ENCODE measurements around the gene TRIOBP. TPM values are rescaled to one million over a fixed set of nuclear protein-coding genes. Genes with fewer than 3 reads are reported as not detected.

The TRIOBP gene
- total and polyA plus RNA-seq, 2 of the 4 experiments (the other 2 are of a cell fraction) = 46.4 to 69.8 TPM

DNA sequence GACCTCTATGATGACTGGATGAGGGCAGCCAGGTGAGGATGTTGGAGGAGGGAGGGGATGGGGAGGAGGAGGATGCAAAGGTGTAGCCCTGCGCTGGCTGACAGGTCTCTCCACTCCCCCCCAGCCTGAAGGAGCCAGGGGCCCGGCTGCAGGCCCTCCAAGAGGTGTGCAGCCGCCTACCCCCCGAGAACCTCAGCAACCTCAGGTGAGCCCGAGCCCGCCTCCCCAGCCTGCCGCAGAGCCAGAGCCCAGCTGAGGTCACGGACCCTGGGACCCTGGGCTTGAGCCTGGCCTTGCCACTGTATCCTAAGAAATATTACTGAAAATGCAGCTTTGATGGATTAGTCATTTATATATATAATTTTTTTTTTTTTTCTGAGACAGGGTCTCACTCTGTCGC is 49.5 kb upstream of the TRIOBP start:
- Histone ChIP-seq H4K8ac (ENCODE audit: low read depth in 2 of 2, low read length in 2 of 2) (no peak overlapping the region), H3K9me1 (ENCODE audit: insufficient read depth, low read length) (no peaks in the 10 kb centered on the region), H3K9ac (ENCODE audit: low read depth, low read length) (no peak overlapping the region), H3K27me3 (ENCODE audit: control insufficient read depth, insufficient read depth, low read length) (no peaks in the 10 kb centered on the region), H2AFZ (replicated peaks; ENCODE audit: low read length, poor library complexity) (no peak overlapping the region), H3K4me1 (ENCODE audit: control insufficient read depth, insufficient read depth, low read length) (peaks cover 4% of the 10 kb centered on the region), H3K18ac (ENCODE audit: low read depth, low read length) (no peak overlapping the region), H3K56ac (ENCODE audit: extremely low read depth, insufficient read depth, low read length) (no peak overlapping the region), H4K91ac (ENCODE audit: insufficient read depth, low read depth, low read length) (no peak overlapping the region), H3K9me3 (ENCODE audit: control insufficient read depth, insufficient read depth, low read length) (no peaks in the 10 kb centered on the region), H2AK9ac (replicated peaks; ENCODE audit: low read depth, low read length, poor library complexity) (no peak overlapping the region), H3K27ac (ENCODE audit: insufficient read depth, low read length) (no peak overlapping the region), H3K4ac (ENCODE audit: low read depth, low read length) (no peak overlapping the region), H3K79me1 (ENCODE audit: low read depth in 1 of 2, low read length in 2 of 2) (peaks cover 0 to 17% of the 10 kb centered on the region in 2 experiments; a peak in 2 of 4 replicates), H4K20me1 (ENCODE audit: insufficient read depth, low read length) (peaks cover 9% of the 10 kb centered on the region), H3K4me2 (ENCODE audit: low read depth, low read length) (no peak overlapping the region), H2BK20ac (ENCODE audit: low read depth, low read length) (no peak overlapping the region), H4K5ac (ENCODE audit: low read depth, low read length) (no peak overlapping the region), H3K14ac (replicated peaks; ENCODE audit: low read depth, low read length) (no peak overlapping the region), H2BK15ac (ENCODE audit: low read depth, low read length) (no peak overlapping the region), H3K36me3 (ENCODE audit: control insufficient read depth, insufficient read depth, low read length) (peaks cover 65% of the 10 kb centered on the region), H2BK5ac (ENCODE audit: low read depth, low read length, poor library complexity, severe bottlenecking) (no peak overlapping the region), H3K23ac (ENCODE audit: low read depth, low read length) (no peak overlapping the region), H2AK5ac (ENCODE audit: low read depth, low read length) (no peak overlapping the region), H2BK120ac (ENCODE audit: low read depth, low read length) (no peak overlapping the region), H3K4me3 (ENCODE audit: insufficient read depth, low read depth, low read length) (no peak overlapping the region)
- dilution Hi-C loops (cut with HindIII; ENCODE audit: low sequenced_read_pairs, unreplicated experiment) (no loop called here), in situ Hi-C loops (cut with MboI; ENCODE audit: low sequenced_read_pairs) (loop anchor here (5.0 kb wide), 1 partner anchor 35 kb away; no protein-coding TSS in a partner anchor), intact Hi-C loops (cut with micrococcal nuclease) (no loop called here)
- BruUV-seq (replicated peaks) = no TSS peak
- TF ChIP-seq RFX5 (IDR thresholded peaks at IDR 0.05; ENCODE audit: low read depth, low read length) (no peak), MXI1 (IDR thresholded peaks at IDR 0.05; ENCODE audit: borderline replicate concordance, low read depth, low read length) (no peak), POLR2A (IDR thresholded peaks at IDR 0.05; ENCODE audit: low read depth, low read length) (no peak), RAD21 (IDR thresholded peaks at IDR 0.05; ENCODE audit: low read length) (no peak), BHLHE40 (IDR thresholded peaks at IDR 0.05; ENCODE audit: low read depth, low read length) (no peak), RCOR1 (IDR thresholded peaks at IDR 0.05; ENCODE audit: insufficient replicate concordance, low read length) (no peak), MAZ (IDR thresholded peaks at IDR 0.05; ENCODE audit: borderline replicate concordance, low read depth, low read length) (no peak)
- TF ChIP-seq, protein P1, sequence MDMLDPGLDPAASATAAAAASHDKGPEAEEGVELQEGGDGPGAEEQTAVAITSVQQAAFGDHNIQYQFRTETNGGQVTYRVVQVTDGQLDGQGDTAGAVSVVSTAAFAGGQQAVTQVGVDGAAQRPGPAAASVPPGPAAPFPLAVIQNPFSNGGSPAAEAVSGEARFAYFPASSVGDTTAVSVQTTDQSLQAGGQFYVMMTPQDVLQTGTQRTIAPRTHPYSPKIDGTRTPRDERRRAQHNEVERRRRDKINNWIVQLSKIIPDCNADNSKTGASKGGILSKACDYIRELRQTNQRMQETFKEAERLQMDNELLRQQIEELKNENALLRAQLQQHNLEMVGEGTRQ (IDR thresholded peaks at IDR 0.05; ENCODE audit: low read depth, low read length) = no peak
- POLR2A ChIA-PET (ENCODE audit: unreplicated experiment) = no interaction called here
- no peak for DNase-seq
- CTCF ChIA-PET = interaction anchor here (0.7 kb wide), 1 partner anchor 39 kb away, joined by 3 read pairs; the partner anchor contains the start of gene GGA1
- ATAC-seq (ENCODE audit: low read depth) = no peak
- WGBS, 2 experiments (ENCODE audit: extremely low coverage in 2 of 2, insufficient read length in 1 of 2) = 100% methylated on average over 2 of the region's 9 CpGs; no CpG with 5 or more reads in 1 of the 2 experiments

All from IMR-90 (cell line).